ENCODE measurements around the gene PTGR2.
"Not testable (repeated sequence)": the region's sequence is repeated elsewhere in the genome, so short reads cannot be mapped to it uniquely, and the experiment has no call there.

PTGR2 gene

DNA sequence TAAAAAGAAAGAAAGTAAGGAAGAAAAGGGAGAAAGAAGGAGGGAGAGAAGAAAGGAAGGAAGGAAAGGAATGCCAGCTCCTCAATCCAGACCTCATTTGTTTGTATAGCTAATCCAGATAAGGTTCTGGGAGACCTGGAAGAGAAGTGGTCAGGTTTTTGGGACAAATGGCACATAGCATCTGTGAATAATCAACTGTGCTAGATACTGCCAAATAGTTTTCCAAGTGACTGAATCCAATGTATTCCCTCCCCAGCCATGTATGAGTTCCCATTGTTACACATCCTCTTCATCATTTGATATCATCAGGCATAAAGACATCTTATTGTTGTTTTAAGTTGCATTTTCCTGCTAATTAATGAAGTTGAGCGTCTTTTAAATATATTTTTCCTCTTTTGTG lies 18.6 kb upstream of the PTGR2 start:
- Histone ChIP-seq H4K8ac (ENCODE audit: low read depth, low read length) (no peak overlapping the region), H3K4me3 (ENCODE audit: low read length in 2 of 2) (no peak overlapping the region), H3K18ac (ENCODE audit: low read length) (no peak overlapping the region), H3K4ac (ENCODE audit: low read length) (no peak overlapping the region), H2BK120ac (ENCODE audit: low read depth, low read length) (no peak overlapping the region), H2BK15ac (ENCODE audit: low read length) (no peak overlapping the region), H4K91ac (ENCODE audit: low read depth, low read length, poor library complexity) (no peak overlapping the region), H3K27me3 (ENCODE audit: control insufficient read depth in 3 of 3, insufficient read depth in 3 of 3, low read depth in 1 of 3, low read length in 3 of 3) (no peaks in the 10 kb centered on the region), H3K9ac (ENCODE audit: low read depth, low read length, poor library complexity) (no peak overlapping the region), H2AFZ (ENCODE audit: low read length) (no peak overlapping the region), H3K23ac (ENCODE audit: low read depth, low read length, poor library complexity) (no peak overlapping the region), H3K14ac (ENCODE audit: low read length) (no peak overlapping the region), H3K27ac (replicated peaks; ENCODE audit: low read length) (no peak overlapping the region), H3K9me3 (replicated peaks in 1 of 2; ENCODE audit: control insufficient read depth in 2 of 2, insufficient read depth in 1 of 2, low read depth in 1 of 2, low read length in 2 of 2) (no peaks in the 10 kb centered on the region), H3K79me1 (ENCODE audit: low read depth, low read length) (no peaks in the 10 kb centered on the region), H2BK5ac (ENCODE audit: low read length) (no peak overlapping the region), H2AK5ac (ENCODE audit: low read depth, low read length) (no peak overlapping the region), H3K36me3 (replicated peaks in 1 of 2; ENCODE audit: control insufficient read depth in 2 of 2, insufficient read depth in 2 of 2, low read length in 2 of 2) (no peaks in the 10 kb centered on the region), H3K4me1 (ENCODE audit: control insufficient read depth in 2 of 2, insufficient read depth in 1 of 2, low read depth in 1 of 2, low read length in 2 of 2) (peaks cover 10 to 14% of the 10 kb centered on the region in 2 donors), H2BK12ac (ENCODE audit: low read length) (no peak overlapping the region), H3K4me2 (ENCODE audit: insufficient read depth, low read length, poor library complexity, severe bottlenecking) (no peak overlapping the region)
- DNase-seq (ENCODE audit: low spot score) = no peak
- no CpG with 5 or more reads among the region's 1 CpG for WGBS, 2 donors (ENCODE audit: extremely low coverage in 2 of 2, insufficient read length in 2 of 2, insufficient replicate concordance in 1 of 2)

DNA sequence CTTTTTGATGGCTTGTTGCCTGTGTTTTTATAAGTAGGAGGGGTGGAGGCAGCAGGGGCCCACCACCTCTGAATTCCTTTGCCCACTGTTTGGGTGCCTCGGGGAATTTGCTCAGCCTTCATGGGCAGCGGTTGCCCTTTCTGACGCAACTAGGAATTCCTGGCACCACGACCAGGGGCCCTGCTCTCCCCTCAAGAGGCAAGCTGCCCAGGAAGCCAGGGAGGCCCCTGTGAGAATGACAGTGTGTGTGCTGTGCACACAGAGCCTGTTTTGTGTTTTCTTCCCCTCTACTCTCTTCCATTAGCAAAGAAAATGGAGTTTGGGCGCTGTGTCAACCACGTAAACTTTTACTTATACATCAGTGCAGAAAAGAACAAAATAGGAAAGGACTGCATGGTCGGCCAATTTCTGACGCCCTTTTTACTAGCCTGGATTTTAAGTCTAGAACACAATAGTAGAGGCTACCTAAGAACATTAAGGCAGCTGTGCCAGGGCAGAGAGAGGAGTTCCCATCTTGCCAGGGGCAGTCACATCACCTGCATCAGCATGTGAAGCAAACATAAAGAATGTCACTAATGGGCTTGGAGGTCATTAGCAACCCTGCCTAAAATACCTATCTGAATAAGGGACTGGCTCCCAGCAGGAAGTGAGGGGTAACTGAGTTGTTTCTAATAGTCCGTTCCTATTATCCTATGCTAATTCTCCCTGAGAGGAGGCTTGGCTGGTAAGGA lies 17.9 kb upstream of the PTGR2 start:
- DNase-seq (ENCODE audit: low spot score) = no peak
- Histone ChIP-seq H3K4me2 (ENCODE audit: insufficient read depth, low read length, poor library complexity, severe bottlenecking) (no peak overlapping the region), H2BK5ac (ENCODE audit: low read length) (no peak overlapping the region), H3K36me3 (replicated peaks in 1 of 2; ENCODE audit: control insufficient read depth in 2 of 2, insufficient read depth in 2 of 2, low read length in 2 of 2) (no peaks in the 10 kb centered on the region), H2AFZ (ENCODE audit: low read length) (peak overlapping the region; percentile 46), H3K14ac (ENCODE audit: low read length) (no peak overlapping the region), H2BK120ac (ENCODE audit: low read depth, low read length) (no peak overlapping the region), H3K27me3 (ENCODE audit: control insufficient read depth in 3 of 3, insufficient read depth in 3 of 3, low read depth in 1 of 3, low read length in 3 of 3) (no peaks in the 10 kb centered on the region), H2AK5ac (ENCODE audit: low read depth, low read length) (no peak overlapping the region), H3K79me1 (ENCODE audit: low read depth, low read length) (no peaks in the 10 kb centered on the region), H4K91ac (ENCODE audit: low read depth, low read length, poor library complexity) (no peak overlapping the region), H3K27ac (replicated peaks; ENCODE audit: low read length) (no peak overlapping the region), H3K18ac (ENCODE audit: low read length) (no peak overlapping the region), H2BK15ac (ENCODE audit: low read length) (no peak overlapping the region), H3K4me1 (ENCODE audit: control insufficient read depth in 2 of 2, insufficient read depth in 1 of 2, low read depth in 1 of 2, low read length in 2 of 2) (peaks cover 10 to 14% of the 10 kb centered on the region in 2 donors), H3K4me3 (ENCODE audit: low read length in 2 of 2) (no peak overlapping the region), H3K4ac (ENCODE audit: low read length) (no peak overlapping the region), H3K23ac (ENCODE audit: low read depth, low read length, poor library complexity) (no peak overlapping the region), H3K9me3 (replicated peaks in 1 of 2; ENCODE audit: control insufficient read depth in 2 of 2, insufficient read depth in 1 of 2, low read depth in 1 of 2, low read length in 2 of 2) (no peaks in the 10 kb centered on the region), H3K9ac (ENCODE audit: low read depth, low read length, poor library complexity) (no peak overlapping the region), H2BK12ac (ENCODE audit: low read length) (no peak overlapping the region), H4K8ac (ENCODE audit: low read depth, low read length) (no peak overlapping the region)
- no CpG with 5 or more reads among the region's 9 CpGs for WGBS, 2 donors (ENCODE audit: extremely low coverage in 2 of 2, insufficient read length in 2 of 2, insufficient replicate concordance in 1 of 2)

DNA sequence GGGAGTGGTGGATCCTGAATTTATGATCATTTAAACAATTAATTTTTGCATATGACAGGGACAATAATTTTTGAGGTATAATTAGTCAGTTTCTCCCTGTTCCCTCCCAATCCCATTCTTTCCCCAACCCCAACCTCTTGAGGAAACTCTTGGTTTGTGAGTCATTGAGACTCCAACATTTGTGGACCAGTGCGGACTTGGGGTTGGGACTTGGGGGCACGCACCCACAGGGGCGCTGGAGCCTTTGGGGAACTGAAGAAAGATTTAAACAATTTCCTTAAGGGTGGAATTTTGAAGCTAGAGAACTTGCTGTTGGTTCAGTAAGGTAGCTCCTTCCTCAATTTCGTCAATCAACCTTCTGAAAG lies 17.4 kb upstream of the PTGR2 start:
- H2AFZ ChIP-seq (ENCODE audit: low read length) = no peak overlapping the region

DNA sequence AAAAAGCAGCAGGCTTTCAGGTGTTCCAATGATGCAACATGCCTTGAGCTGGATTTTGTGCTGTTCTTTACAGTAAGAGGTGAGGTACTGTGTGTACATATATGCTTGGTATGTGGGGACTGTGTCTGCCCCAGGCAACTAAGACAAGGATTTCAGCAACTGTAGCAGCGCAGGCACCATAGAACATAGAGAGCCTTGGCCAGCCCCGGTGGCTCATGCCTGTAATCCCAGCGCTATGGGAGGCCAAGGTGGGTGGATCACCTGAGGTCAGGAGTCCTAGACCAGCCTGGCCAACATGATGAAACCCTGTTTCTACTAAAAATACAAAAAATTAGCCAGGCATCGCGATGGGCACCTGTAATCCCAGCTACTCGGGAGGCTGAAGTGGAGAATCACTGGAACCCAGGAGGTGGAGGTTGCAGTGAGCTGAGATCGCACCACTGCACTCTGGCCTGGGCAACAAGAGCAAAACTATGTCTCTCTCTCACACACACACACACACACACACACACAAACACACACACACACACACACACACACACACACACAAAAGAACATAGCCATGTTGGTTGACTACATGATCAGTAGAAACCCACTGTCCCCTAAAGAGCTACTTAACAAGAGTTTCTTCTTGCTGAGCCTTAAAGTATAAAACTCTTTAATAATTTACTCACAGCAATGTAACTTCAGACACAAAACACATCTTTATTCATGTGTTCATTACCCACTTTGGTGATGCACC lies 13.2 kb upstream of the PTGR2 start:
- not testable (repeated sequence) for H3K18ac ChIP-seq (ENCODE audit: low read length); H2BK5ac ChIP-seq (ENCODE audit: low read length); H2BK12ac ChIP-seq (ENCODE audit: low read length); H3K23ac ChIP-seq (ENCODE audit: low read depth, low read length, poor library complexity); H3K27ac ChIP-seq (replicated peaks; ENCODE audit: low read length); H2BK120ac ChIP-seq (ENCODE audit: low read depth, low read length); H3K9ac ChIP-seq (ENCODE audit: low read depth, low read length, poor library complexity); H3K27me3 ChIP-seq (ENCODE audit: control insufficient read depth in 3 of 3, insufficient read depth in 3 of 3, low read depth in 1 of 3, low read length in 3 of 3); H3K4ac ChIP-seq (ENCODE audit: low read length); H3K9me3 ChIP-seq (replicated peaks in 1 of 2; ENCODE audit: control insufficient read depth in 2 of 2, insufficient read depth in 1 of 2, low read depth in 1 of 2, low read length in 2 of 2); H2BK15ac ChIP-seq (ENCODE audit: low read length); H4K91ac ChIP-seq (ENCODE audit: low read depth, low read length, poor library complexity); H2AFZ ChIP-seq (ENCODE audit: low read length); H3K4me2 ChIP-seq (ENCODE audit: insufficient read depth, low read length, poor library complexity, severe bottlenecking); H3K79me1 ChIP-seq (ENCODE audit: low read depth, low read length); H2AK5ac ChIP-seq (ENCODE audit: low read depth, low read length); H3K36me3 ChIP-seq (replicated peaks in 1 of 2; ENCODE audit: control insufficient read depth in 2 of 2, insufficient read depth in 2 of 2, low read length in 2 of 2); H3K4me3 ChIP-seq (ENCODE audit: low read length in 2 of 2); DNase-seq (ENCODE audit: low spot score); H4K8ac ChIP-seq (ENCODE audit: low read depth, low read length); H3K14ac ChIP-seq (ENCODE audit: low read length)
- H3K4me1 ChIP-seq (ENCODE audit: control insufficient read depth in 2 of 2, insufficient read depth in 1 of 2, low read depth in 1 of 2, low read length in 2 of 2) = peaks cover 10 to 13% of the 10 kb centered on the region in 2 donors
- WGBS, 2 donors (ENCODE audit: extremely low coverage in 2 of 2, insufficient read length in 2 of 2, insufficient replicate concordance in 1 of 2) = no CpG with 5 or more reads among the region's 7 CpGs

More for the DNA sequence above, 17.4 kb upstream of the PTGR2 start:
- Histone ChIP-seq H3K4me2 (ENCODE audit: insufficient read depth, low read length, poor library complexity, severe bottlenecking) (no peak overlapping the region), H2BK5ac (ENCODE audit: low read length) (no peak overlapping the region), H3K4ac (ENCODE audit: low read length) (no peak overlapping the region), H2BK15ac (ENCODE audit: low read length) (no peak overlapping the region), H3K79me1 (ENCODE audit: low read depth, low read length) (no peaks in the 10 kb centered on the region), H2BK120ac (ENCODE audit: low read depth, low read length) (no peak overlapping the region), H3K4me1 (ENCODE audit: control insufficient read depth in 2 of 2, insufficient read depth in 1 of 2, low read depth in 1 of 2, low read length in 2 of 2) (peaks cover 10 to 14% of the 10 kb centered on the region in 2 donors), H2AK5ac (ENCODE audit: low read depth, low read length) (no peak overlapping the region), H3K18ac (ENCODE audit: low read length) (no peak overlapping the region), H3K9me3 (replicated peaks in 1 of 2; ENCODE audit: control insufficient read depth in 2 of 2, insufficient read depth in 1 of 2, low read depth in 1 of 2, low read length in 2 of 2) (no peaks in the 10 kb centered on the region), H4K8ac (ENCODE audit: low read depth, low read length) (no peak overlapping the region), H3K14ac (ENCODE audit: low read length) (no peak overlapping the region), H3K36me3 (replicated peaks in 1 of 2; ENCODE audit: control insufficient read depth in 2 of 2, insufficient read depth in 2 of 2, low read length in 2 of 2) (no peaks in the 10 kb centered on the region), H3K9ac (ENCODE audit: low read depth, low read length, poor library complexity) (no peak overlapping the region), H3K4me3 (ENCODE audit: low read length in 2 of 2) (no peak overlapping the region), H3K23ac (ENCODE audit: low read depth, low read length, poor library complexity) (no peak overlapping the region), H4K91ac (ENCODE audit: low read depth, low read length, poor library complexity) (no peak overlapping the region), H2BK12ac (ENCODE audit: low read length) (no peak overlapping the region), H3K27me3 (ENCODE audit: control insufficient read depth in 3 of 3, insufficient read depth in 3 of 3, low read depth in 1 of 3, low read length in 3 of 3) (peaks cover 0 to 2% (median 0%) of the 10 kb centered on the region in 3 experiments), H3K27ac (replicated peaks; ENCODE audit: low read length) (no peak overlapping the region)
- no peak for DNase-seq (ENCODE audit: low spot score)
- no CpG with 5 or more reads among the region's 4 CpGs for WGBS, 2 donors (ENCODE audit: extremely low coverage in 2 of 2, insufficient read length in 2 of 2, insufficient replicate concordance in 1 of 2)

All from neuronal stem cell (in vitro differentiated cells).